Prostate gland (tissue), 2 donors: ENCODE measurements around the gene KRTAP10-3. TPM values are rescaled to one million over a fixed set of nuclear protein-coding genes. Genes with fewer than 3 reads are reported as not detected.

Experiments
- DNase-seq: peaks from one replicate; pipeline ENCODE4 v3.0.0-alpha.2; 2019; ENCODE audit warnings: low spot score
- H3K27ac ChIP-seq, 2 donors: fragments of 200-600 bp; sonication (generic); 2 replicates each; pipeline ENCODE4 v1.5.1; 2017 to 2019
- H3K27me3 ChIP-seq: fragments of 200-600 bp; sonication (generic); replicated peaks from 2 replicates; pipeline ENCODE4 v1.5.1; 2019; ENCODE audit not compliant: insufficient read depth
- H3K36me3 ChIP-seq, 2 donors: fragments of 200-600 bp; sonication (generic); 1 replicate in 1 of 2; 2 replicates in 1 of 2; pipeline versions ENCODE4 v1.5.1 to v1.8.1; 2017 to 2019
- H3K4me1 ChIP-seq: fragments of 200-600 bp; sonication (generic); replicated peaks from 2 replicates; pipeline ENCODE4 v1.5.1; 2019
- H3K4me3 ChIP-seq, 2 donors: fragments of 200-600 bp; sonication (generic); 2 replicates each; pipeline ENCODE4 v1.5.1; 2017 to 2019
- H3K9me3 ChIP-seq: fragments of 200-600 bp; sonication (generic); 2 replicates; pipeline ENCODE4 v1.5.1; 2017
- CTCF ChIP-seq, 4 experiments: fragments of 200-600 bp in 2 of 4; fragments of 450-650 bp in 2 of 4; sonication (generic) in 2 of 4; IDR thresholded peaks; 1 replicate in 3 of 4; 2 replicates in 1 of 4; pipeline ENCODE4 v1.5.1; 2016 to 2019; ENCODE audit warnings: antibody characterized with exemption in 4 of 4, mild to moderate bottlenecking in 2 of 4, moderate library complexity in 2 of 4
- POLR2A ChIP-seq: fragments of 450-650 bp; IDR thresholded peaks from one replicate; pipeline ENCODE4 v1.6.1; 2016; ENCODE audit warnings: antibody characterized with exemption, mild to moderate bottlenecking
- POLR2AphosphoS5 ChIP-seq: sonication (generic); formaldehyde crosslinking; IDR thresholded peaks from one replicate; pipeline ENCODE4 v1.6.1; 2017; ENCODE audit warnings: antibody characterized with exemption
- WGBS: methylation state at CpG from one replicate; pipeline ENCODE4 v1.1.5; 2018; 5-methylcytosine and 5-hydroxymethylcytosine counted together
- intact Hi-C: fragments of 100-400 bp; cut with DNase I; formaldehyde crosslinking; loops from one replicate; pipeline ENCODE4 v1.14.2; 2022
- total RNA-seq, 2 donors: library from RNA; depleted of rRNA; stranded (reverse); fragments of >200 nt; gene quantifications; one replicate each; pipeline ENCODE4 v1.1.0, GENCODE V29; 2016

The KRTAP10-3 gene
- total RNA-seq, 2 donors from 2014 or later = not detected

DNA sequence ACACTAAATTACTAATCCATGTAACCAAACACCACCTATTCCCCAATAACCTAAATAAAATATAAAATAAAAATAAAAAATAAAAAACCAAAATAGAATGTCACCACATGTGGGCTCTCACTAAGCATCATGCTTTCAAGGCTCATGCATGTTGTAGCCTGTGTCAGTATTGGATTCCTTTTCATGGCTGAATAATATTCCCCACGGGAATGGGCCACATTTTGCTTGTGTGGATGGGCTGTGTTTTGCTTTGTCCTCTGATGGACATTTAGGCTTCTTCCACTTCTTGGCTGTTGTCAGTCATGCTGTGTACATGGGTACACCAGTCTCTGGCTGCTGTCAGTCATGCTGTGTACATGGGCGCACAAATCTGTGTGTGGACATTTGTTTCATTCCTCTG lies 30.5 kb upstream of the KRTAP10-3 start:
- no peak for TF ChIP-seq POLR2AphosphoS5
- TF ChIP-seq CTCF (IDR thresholded peaks at IDR 0.05) = no peak
- TF ChIP-seq POLR2A = no peak
- no peaks in the 10 kb centered on the region for H3K4me1 ChIP-seq
- 97% methylated on average over 2 of the region's 2 CpGs for WGBS
- H3K27me3 ChIP-seq = no peaks in the 10 kb centered on the region
- no peaks in the 10 kb centered on the region for H3K36me3 ChIP-seq
- H3K4me3 ChIP-seq = no peak overlapping the region
- H3K27ac ChIP-seq = no peak overlapping the region
- intact Hi-C loops = no loop called here
- no peaks in the 10 kb centered on the region for H3K9me3 ChIP-seq
- DNase-seq = no peak

GRCh38 chr21:44585892-44586291 lies 27.3 kb upstream of the KRTAP10-3 start:
- H3K4me3 ChIP-seq = no peak overlapping the region
- no peaks in the 10 kb centered on the region for H3K36me3 ChIP-seq
- H3K4me1 ChIP-seq = no peaks in the 10 kb centered on the region
- intact Hi-C loops = no loop called here
- no peak for TF ChIP-seq CTCF (IDR thresholded peaks at IDR 0.05)
- no peak for TF ChIP-seq POLR2AphosphoS5
- TF ChIP-seq POLR2A = no peak
- DNase-seq = no peak
- H3K27ac ChIP-seq = no peak overlapping the region
- 71% methylated on average over 3 of the region's 3 CpGs for WGBS
- H3K9me3 ChIP-seq = no peaks in the 10 kb centered on the region
- H3K27me3 ChIP-seq = no peaks in the 10 kb centered on the region

GRCh38 chr21:44583800-44584147 lies 25.2 kb upstream of the KRTAP10-3 start:
- 36% methylated on average over 6 of the region's 6 CpGs for WGBS
- no peak for DNase-seq
- H3K36me3 ChIP-seq = no peaks in the 10 kb centered on the region
- H3K27ac ChIP-seq = no peak overlapping the region
- H3K9me3 ChIP-seq = no peaks in the 10 kb centered on the region
- H3K27me3 ChIP-seq = no peaks in the 10 kb centered on the region
- no peaks in the 10 kb centered on the region for H3K4me1 ChIP-seq
- intact Hi-C loops = no loop called here
- no peak for TF ChIP-seq POLR2AphosphoS5
- H3K4me3 ChIP-seq = no peak overlapping the region

GRCh38 chr21:44583089-44583799 lies 24.6 kb upstream of the KRTAP10-3 start:
- Histone ChIP-seq H3K4me1 (no peaks in the 10 kb centered on the region), H3K9me3 (no peaks in the 10 kb centered on the region), H3K4me3 (no peak overlapping the region), H3K27ac (no peak overlapping the region), H3K27me3 (no peaks in the 10 kb centered on the region), H3K36me3 (no peaks in the 10 kb centered on the region)
- WGBS = 4% methylated on average over 11 of the region's 11 CpGs
- intact Hi-C loops = no loop called here
- TF ChIP-seq POLR2AphosphoS5 = peak; percentile 33
- TF ChIP-seq CTCF (IDR thresholded peaks at IDR 0.05) = no peak
- TF ChIP-seq POLR2A = no peak
- peak; percentile 33 for DNase-seq

DNA sequence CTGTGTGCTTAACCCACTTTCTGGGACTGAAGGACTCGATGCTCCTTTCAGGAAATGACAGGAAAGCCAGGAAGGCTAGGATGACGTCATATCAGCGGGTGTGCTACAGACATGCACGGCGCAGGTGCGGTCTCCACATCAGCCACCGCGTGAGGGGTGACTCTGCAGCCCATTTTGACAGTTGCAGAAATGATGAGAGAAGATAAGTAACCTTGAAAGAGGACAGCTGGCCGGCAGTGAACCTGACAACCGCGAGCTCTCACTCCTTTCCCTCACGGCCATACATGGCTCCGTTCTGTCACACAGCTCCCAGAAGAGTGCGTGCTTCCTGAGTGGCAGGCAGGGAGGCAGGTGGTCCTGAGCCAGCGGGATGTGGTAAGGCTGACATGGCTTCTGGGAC lies 23.5 kb upstream of the KRTAP10-3 start:
- intact Hi-C loops = no loop called here
- no peak for DNase-seq
- 77% methylated on average over 15 of the region's 15 CpGs for WGBS
- no peak overlapping the region for H3K27ac ChIP-seq
- H3K4me3 ChIP-seq = no peak overlapping the region
- H3K36me3 ChIP-seq = no peaks in the 10 kb centered on the region
- TF ChIP-seq CTCF (IDR thresholded peaks at IDR 0.05) = no peak
- no peak for TF ChIP-seq POLR2AphosphoS5
- TF ChIP-seq POLR2A = no peak
- no peaks in the 10 kb centered on the region for H3K9me3 ChIP-seq
- H3K4me1 ChIP-seq = no peaks in the 10 kb centered on the region
- no peaks in the 10 kb centered on the region for H3K27me3 ChIP-seq
